AG20443 (cell line): ENCODE data around the gene RAD51B.

Experiments
- DNase-seq: peaks from one replicate; pipeline ENCODE4 v3.0.0; 2012; ENCODE audit warnings: low spot score, mixed read lengths

Gene RAD51B

GRCh38 chr14:68553311-68553710, 733.7 kb downstream of the RAD51B start:
- no peak for DNase-seq

- no peak for DNase-seq
Observed at GRCh38 chr14:68554231-68554630, 734.7 kb downstream of the RAD51B start.

DNA sequence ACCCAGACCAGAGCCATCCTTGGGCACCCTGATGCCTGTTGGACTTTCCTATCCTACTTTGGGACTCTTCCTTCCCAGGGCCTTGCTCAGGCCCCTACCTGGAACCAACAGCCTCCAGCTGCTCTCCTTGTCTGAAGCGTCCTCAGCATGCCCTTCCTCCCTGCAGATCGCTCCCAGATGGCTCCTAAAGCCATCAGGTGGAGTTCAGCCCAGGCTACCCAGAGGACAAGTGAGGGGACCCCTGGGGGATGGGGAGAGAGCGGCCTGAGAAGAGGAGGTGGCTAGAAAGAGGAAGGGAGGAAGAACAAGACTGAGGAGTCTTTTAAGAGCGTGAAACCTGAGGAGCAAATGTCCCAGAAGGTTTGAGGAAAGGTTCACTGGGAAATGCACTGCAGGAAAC, 736.7 kb downstream of the RAD51B start:
- no peak for DNase-seq

- no peak for DNase-seq
Observed at GRCh38 chr14:68557648-68558047, 738.1 kb downstream of the RAD51B start.

DNA sequence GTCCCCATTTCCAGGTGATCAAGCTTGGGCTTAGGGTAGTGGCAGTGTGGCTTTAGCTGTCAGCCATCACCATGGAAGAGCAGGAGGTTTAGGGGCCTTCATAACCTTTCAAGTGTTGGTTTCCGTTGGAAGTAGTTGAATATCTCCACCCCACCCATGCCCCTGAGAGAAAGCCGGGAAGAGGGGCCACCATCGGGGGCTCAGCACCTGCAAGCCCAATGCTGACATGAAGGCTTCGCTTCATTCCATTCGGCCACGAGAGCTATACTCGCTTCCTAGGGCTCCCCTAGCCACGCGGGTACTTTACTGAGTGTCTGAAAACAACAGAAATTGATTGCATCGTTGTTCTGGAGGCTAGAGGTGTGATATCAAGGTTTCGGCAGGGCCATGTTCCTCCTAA, 738.5 kb downstream of the RAD51B start:
- no peak for DNase-seq

GRCh38 chr14:68559949-68560348, 740.4 kb downstream of the RAD51B start:
- DNase-seq, result no peak

DNA sequence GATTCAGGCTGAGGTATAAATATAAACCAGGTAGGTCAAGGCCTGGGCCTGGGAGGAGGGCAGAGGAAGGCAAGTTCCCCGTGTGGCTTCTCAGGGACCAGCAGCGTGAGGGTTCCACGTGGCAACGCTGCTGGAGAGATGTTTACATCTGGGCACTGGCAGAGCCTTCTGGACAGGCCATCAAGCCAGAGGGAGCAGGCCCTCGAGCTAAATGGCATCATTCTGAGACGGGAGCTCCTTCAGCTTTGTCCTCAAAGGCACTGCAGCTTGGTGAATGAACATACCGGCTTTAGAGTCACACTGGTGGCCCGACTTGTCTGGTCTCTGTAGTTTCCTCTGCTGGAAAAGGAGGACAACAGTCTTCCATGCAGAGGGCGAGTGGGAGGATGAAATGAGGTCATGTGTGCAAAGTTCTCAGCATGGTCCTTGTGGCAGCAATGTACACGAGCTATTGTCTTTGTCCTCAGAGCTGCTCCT, 742.0 kb downstream of the RAD51B start:
- DNase-seq, result no peak

DNA sequence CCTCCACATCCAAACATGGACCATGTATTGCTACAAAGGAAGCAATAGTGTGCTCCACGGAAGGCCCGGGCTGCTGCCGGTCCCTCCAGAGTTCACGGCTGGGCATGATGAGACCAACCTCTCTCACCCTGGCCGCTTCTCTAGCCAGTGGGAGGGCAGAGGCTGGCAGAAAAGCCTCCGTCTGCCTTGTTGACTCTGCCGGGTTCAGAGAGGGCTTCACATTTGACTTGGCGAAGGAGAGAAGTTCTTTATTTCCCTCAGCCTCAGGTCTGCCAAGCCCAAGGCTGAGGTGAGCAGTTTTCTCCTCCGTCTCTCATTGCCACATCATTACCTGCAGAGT, 743.3 kb downstream of the RAD51B start:
- no peak for DNase-seq

DNA sequence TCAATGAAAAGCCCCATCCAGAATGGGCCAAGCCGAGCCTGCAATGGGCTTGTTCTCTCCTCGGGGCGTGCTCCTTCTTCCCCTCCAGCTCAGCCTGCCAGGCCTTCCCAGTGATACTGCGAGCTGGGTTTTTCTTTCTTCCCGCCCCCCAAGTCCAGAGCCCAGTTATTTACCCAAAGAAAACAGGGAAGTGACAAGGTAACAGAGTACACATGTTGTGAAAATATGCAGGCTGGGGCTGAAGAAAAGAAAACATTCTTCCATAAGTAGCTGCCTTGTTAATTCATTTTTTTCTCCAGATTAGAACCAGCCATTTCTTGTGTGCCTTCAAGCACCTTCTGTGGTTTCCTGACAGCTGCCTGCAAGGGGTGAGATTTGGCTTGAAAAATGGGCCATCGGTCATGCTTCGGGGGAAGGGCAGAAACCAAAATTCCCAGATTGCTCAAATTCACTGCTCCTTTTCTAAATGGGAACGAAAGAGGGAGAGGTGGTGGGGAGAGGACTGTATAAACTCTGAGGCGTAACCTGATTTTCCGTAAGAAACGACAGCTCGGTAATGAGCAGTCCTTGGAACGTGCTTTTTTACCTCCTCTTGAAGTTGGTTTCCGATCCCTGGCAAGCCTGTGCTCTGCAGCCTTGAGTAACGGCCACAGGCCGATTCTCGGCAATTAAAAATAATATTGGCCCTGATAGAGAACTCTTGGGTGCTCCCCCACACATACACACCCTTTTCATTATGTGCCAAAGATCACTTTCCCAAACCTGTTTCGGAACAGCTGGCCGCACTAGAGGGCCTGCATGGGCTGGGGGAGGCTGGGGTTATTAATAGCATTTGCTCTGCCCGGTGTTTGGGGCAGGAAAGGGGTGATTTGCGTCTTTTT, 743.9 kb downstream of the RAD51B start:
- no peak for DNase-seq

DNA sequence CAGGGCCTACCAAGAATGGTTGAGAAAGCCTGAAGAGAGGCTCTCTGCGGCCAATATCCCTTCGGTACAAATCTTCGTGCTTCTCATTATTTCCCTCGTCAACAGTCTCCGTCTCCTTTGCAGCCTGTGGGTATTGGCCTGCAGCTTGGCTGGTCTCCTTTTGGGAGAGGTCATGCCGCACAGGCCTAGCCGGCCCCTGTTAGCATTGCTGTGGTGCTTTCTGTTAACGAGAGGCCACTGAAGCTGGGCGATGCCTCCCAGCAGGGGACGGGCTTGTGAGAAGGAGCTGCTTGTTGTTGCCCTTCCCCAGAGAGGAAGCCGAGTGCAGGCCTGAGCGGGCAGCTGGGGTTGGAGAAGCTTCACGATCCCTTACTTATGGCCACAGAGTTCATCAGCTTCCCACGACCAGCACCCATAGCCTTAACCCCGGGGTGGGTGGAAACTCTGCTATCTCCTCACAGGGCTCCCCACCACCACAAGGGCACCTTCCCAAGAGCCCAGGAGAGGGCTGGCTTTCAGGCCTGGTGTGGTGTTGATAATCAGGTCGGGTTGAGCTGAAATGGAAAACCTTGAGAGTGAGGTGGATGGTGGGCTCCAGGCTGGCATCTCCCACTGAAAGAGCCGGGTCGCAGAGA, 744.7 kb downstream of the RAD51B start:
- DNase-seq, result no peak

DNA sequence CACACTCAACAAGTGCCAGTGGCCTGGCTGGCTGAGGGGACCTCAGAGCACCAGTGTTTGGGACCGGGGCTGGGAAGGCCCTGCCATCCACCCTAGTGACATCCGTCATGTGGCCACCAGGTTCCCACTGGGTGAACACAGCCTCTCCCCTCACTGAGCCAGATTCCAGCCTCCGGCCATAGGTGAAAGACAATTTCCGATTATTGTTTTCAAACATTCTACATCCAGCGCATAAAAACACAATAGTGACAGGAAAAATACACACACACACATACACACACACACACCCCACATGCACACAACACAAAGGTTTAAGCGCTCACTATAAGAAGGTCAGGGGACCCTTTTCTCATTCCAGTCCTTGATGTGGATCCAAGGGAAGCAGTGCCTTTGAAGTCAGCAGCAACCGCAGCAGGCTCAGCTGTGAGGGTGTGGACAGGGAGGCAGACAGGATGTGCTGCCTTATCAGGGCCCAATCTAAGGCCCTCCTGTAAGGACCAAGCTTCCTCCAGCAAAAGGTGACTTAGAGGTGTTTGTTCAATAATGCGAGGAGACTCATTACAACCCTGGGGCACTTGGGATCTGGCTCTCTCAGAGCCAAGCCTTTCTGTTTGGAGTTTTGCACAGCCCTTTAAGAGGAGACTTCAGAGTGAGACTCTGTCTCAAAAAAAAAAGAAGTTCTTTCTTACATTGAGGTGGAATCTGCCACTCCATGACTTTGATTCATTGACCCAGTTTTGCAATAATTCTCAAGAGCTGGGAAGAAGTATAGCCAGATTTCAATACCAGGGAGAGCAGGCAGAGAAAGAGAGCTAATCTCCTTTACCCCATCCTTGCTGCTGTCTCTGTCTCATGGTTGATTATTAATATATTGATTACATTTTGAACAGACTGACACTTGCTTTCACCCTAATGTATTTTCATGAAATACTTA, 745.5 kb downstream of the RAD51B start:
- DNase-seq, result no peak

- no peak for DNase-seq
Observed at GRCh38 chr14:68566075-68566474, 746.5 kb downstream of the RAD51B start.

DNA sequence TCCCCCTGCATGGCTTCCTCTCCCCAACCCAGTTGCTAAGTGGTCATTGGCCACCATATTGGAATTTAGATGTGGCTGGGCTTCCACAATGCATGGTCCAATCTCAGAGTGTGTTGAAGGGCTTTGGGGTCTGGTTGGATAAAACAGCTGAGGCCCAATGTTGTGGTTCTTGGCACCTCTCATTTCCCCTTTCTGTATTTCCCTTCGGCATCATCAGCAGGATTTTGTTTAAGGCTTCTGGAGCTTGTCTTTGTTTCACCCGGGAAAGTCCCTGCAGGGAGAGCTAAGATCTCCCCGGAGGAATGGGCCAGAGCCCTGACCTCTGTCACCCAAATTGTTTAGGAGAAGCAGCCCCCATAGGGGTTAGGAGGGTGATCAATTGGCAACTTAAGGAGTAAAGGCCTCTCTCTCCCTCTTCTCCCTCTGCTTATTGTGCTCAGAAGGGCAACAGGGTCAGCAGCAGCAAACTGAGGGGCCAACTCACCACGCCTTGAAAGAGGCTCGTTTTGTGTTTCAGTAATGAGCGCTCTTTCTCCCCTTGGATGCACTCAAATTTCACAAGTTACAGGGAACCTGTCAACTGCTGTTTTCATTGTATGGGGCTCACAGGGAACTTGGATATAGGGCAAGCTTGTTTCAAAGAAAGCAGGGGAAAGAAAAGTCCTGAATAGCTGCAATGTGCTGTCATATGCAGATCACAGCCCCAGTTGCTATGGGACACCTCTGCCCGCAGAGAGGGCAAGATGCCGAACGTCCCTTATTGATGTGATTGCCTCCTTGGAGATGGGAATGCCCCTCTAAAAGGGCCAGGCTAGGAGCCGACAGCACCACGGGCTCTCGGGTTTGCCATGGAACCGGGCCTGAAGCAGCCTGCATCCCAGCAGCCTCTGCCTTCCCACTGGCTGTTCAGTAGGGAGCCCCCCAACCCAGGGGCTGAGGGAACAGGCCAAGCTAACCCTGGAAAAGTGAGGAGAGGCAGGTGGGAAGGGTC, 749.6 kb downstream of the RAD51B start:
- DNase-seq, result no peak

DNA sequence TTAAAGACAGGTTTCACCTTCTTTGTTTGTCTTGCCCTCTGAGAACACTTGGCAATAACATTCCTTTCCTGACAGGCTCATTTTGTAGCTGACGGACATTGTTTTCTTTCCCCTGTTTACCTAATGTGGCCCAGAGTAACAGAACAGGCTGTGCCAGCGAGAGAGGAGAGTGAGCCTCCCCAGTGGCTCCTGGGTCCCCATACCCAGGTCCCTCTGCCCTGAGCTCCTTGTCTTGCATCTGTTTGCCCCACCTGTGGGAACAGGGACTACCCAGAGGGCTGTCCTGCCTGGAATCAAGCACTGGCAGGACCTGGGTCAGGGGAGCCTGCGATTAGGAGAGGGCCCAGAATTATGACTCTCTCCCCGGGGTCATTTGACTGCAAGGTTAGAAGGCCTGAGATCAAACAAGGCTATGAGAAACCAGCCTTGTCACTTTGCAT, 750.4 kb downstream of the RAD51B start:
- DNase-seq, result no peak

DNA sequence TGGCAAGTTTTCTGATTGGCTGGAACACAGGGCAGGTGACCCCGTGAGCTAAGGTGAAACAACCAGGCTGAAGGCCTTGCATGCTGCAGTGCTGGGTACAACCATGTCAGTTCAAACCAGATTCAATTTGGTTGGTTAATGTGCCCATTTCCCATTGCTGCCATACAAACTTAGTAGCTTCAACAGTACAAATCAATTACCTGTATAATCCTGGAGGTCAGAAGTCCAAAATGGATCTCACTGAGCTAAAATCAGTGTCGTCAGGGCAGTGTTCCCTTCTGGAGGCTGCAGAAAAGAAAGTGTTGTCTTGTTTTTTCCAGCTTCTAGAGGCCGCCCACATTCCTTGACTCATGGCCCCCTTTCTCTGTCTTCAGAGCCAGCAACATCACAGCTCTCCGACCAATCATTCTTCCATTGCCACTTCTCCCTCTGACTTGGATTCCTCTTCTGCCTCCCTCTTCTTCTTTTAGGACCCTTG, 751.6 kb downstream of the RAD51B start:
- DNase-seq, result no peak

- no peak for DNase-seq
Observed at GRCh38 chr14:68571928-68572525, 752.4 kb downstream of the RAD51B start.

- DNase-seq, result no peak
Observed at GRCh38 chr14:68573126-68573525, 753.5 kb downstream of the RAD51B start.

DNA sequence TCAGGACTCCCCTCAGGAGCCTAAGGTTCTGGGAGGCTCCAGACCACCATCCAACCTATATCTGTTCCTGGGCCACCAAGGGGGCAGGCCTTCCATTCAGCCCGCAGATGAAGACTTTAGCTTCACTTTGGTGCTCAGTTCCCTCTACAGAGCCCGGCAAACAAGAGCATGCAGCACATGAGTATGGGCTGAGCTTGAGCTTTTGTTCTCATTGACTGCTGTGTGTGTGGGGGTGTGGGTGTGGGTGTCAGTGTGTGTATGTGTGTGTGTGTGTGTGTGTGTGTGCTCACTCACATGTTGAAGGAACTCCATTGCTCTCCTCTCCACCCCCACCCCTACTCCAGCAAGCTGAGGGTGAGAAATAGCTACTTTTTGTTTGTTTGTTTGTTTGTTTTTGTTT, 754.1 kb downstream of the RAD51B start:
- DNase-seq, result no peak

DNA sequence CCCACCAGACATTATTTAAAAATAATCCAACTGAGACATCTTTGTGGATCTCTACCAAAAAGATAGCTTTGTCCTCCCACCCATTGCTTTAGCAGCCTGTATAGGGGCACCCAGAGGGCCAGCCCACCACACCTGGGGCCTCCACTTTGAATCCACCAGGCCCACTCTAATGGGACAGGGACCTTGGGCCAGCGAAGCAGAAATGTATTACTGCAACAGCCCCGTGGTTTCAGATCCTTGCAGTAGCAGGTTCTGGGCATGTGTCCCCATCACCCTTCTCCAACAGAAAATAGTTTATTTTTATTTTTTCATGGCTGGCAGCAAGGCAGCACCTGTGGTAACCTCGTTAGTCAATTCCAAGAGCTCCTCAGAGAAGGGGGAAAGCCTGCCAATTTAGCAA, 754.9 kb downstream of the RAD51B start:
- DNase-seq, result no peak

DNA sequence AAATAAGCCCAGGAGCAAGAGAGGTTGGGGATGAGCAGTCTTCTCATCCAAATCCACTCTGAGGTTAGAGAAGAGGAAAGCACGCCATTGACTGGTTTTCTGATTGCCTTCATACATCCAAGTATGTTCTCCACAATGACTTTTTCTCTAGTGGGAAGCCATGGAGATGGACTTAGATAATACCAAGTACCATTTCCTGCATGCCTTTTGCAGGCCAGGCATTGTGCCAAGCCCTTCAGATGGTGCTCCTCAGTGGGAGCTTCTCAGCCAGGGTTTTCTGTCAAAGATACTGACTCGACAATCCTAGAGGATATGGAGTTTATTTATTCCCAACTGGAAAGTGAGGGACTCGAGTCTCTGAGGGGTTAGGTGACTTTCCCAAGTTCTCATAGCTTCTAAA, 755.3 kb downstream of the RAD51B start:
- DNase-seq, result no peak

DNA sequence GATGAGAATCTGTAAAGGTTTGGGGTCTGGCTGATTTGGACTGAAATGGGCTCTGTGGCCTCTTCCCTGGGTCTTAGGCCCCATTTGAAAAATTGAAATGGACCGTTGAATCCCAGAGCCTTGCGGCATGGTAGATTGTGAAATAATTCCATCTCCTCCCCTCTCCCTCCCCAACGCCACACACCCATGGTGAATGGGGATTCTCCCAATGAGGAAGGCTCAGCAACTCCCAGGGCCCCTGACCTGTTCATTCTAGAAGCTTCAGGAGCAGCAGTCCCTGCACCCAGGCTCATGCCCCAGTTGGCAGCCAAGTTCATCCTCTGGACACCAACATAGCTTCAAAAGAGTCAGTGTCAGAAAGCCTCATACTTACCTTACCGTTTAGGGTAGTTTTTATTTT, 755.8 kb downstream of the RAD51B start:
- DNase-seq, result no peak
